Large intestine (tissue), 12 donors: Measurements from ENCODE around the gene PARG. TPM values are rescaled to one million over a fixed set of nuclear protein-coding genes. Genes with fewer than 3 reads are reported as not detected.
"Not testable (repeated sequence)": the region's sequence is repeated elsewhere in the genome, so short reads cannot be mapped to it uniquely, and the experiment has no call there.

Experiments
- DNase-seq, 2 donors: peaks; one replicate each; pipeline versions ENCODE4 v3.0.0 to v3.0.0-alpha.2; 2013
- H3K27ac ChIP-seq: one replicate; pipeline ENCODE4 v1.5.1; 2013; ENCODE audit warnings: low read length
- H3K27me3 ChIP-seq: 2 replicates; pipeline ENCODE4 v1.6.1; 2013; ENCODE audit warnings: low read length; ENCODE audit not compliant: control insufficient read depth, insufficient read depth
- H3K36me3 ChIP-seq: 2 replicates; pipeline ENCODE4 v1.6.1; 2013; ENCODE audit warnings: low read length; ENCODE audit not compliant: control insufficient read depth, insufficient read depth
- H3K4me1 ChIP-seq: one replicate; pipeline ENCODE4 v1.6.1; 2013; ENCODE audit warnings: low read length; ENCODE audit not compliant: control insufficient read depth, insufficient read depth
- H3K4me3 ChIP-seq: one replicate; pipeline ENCODE4 v1.5.1; 2013; ENCODE audit warnings: low read length
- H3K9me3 ChIP-seq: one replicate; pipeline ENCODE4 v1.6.1; 2013; ENCODE audit warnings: mild to moderate bottlenecking, low read depth, low read length, moderate library complexity; ENCODE audit not compliant: control insufficient read depth
- WGBS: methylation state at CpG from one replicate; pipeline ENCODE4 v1.1.5; 2013; ENCODE audit warnings: low lambda C conversion rate; ENCODE audit not compliant: insufficient coverage; 5-methylcytosine and 5-hydroxymethylcytosine counted together
- long read RNA-seq, 11 donors: transcript quantifications; one replicate each; lab custom pipeline, GENCODE V29; 2026
- polyA plus RNA-seq: library from polyadenylated mRNA; unstranded; fragments of 120-200 nt; gene quantifications from one replicate; pipeline ENCODE4 v1.2.1, GENCODE V29; 2013

The PARG gene
- polyA plus RNA-seq: 21.5 TPM
- long read RNA-seq, donor 1: 0 reads
- long read RNA-seq, donor 2: 0 reads
- long read RNA-seq, donor 3: 0 reads
- long read RNA-seq, donor 4: 0 reads
- long read RNA-seq, donor 5: 0 reads
- long read RNA-seq, donor 6: 0 reads
- long read RNA-seq, donor 7: 0 reads
- long read RNA-seq, donor 8: 0 reads
- long read RNA-seq, donor 9: 0 reads
- long read RNA-seq, donor 10, partial matches to known transcripts: 18 of 18 reads
- long read RNA-seq, donor 10, other reads (novel, unspliced or antisense): 0 of 18 reads
- long read RNA-seq, donor 11: 0 reads

- H3K27me3 ChIP-seq, H3K4me1 ChIP-seq, H3K36me3 ChIP-seq, H3K9me3 ChIP-seq: not testable (repeated sequence)
- peak within 1 kb of the TSS; percentile 62 for H3K27ac ChIP-seq
- peak; percentile 69 to 81 for DNase-seq
- WGBS: no CpG with 5 or more reads among the region's 81 CpGs
- H3K4me3 ChIP-seq: peak within 1 kb of the TSS; percentile 79
These were observed at the start of gene PARG, which contains the start of gene TIMM23B for GRCh38 chr10:49941447-49942338. TSS of gene PARG (minus strand) at chr10:49942027. CDS start at chr10:49941725, 302 bp downstream. TSS of gene TIMM23B (plus strand) at chr10:49942053. CDS start at chr10:49942195, 142 bp downstream.

- not testable (repeated sequence) for H3K27ac ChIP-seq, H3K36me3 ChIP-seq, DNase-seq, H3K27me3 ChIP-seq, H3K4me1 ChIP-seq, H3K9me3 ChIP-seq, H3K4me3 ChIP-seq
- WGBS: no CpG with 5 or more reads among the region's 18 CpGs
These were observed 46.5 kb upstream of the PARG start, which contains the start of gene AGAP6 for GRCh38 chr10:49988376-49988775. TSS of gene AGAP6 (plus strand) at chr10:49988406. CDS start at chr10:49988716, 310 bp downstream.

- H3K27me3 ChIP-seq, H3K4me1 ChIP-seq, H3K27ac ChIP-seq, H3K36me3 ChIP-seq, H3K9me3 ChIP-seq, H3K4me3 ChIP-seq: not testable (repeated sequence)
- no CpG with 5 or more reads among the region's 3 CpGs for WGBS
- DNase-seq: peak in 1 of 2 donors; percentile 1
These were observed 45.4 kb upstream of the PARG start for GRCh38 chr10:49987207-49987606.

GRCh38 chr10:49977756-49978155 is 35.9 kb upstream of the PARG start:
- H3K4me3 ChIP-seq, H3K36me3 ChIP-seq, H3K27ac ChIP-seq, H3K9me3 ChIP-seq, DNase-seq, H3K27me3 ChIP-seq, H3K4me1 ChIP-seq: not testable (repeated sequence)
- WGBS: no CpG with 5 or more reads among the region's 3 CpGs

GRCh38 chr10:49972094-49972493 is 30.3 kb upstream of the PARG start:
- not testable (repeated sequence) for DNase-seq, H3K9me3 ChIP-seq, H3K4me1 ChIP-seq, H3K36me3 ChIP-seq, H3K4me3 ChIP-seq, H3K27me3 ChIP-seq, H3K27ac ChIP-seq
- no CpG with 5 or more reads among the region's 3 CpGs for WGBS

- not testable (repeated sequence) for H3K4me3 ChIP-seq, H3K36me3 ChIP-seq, DNase-seq, H3K4me1 ChIP-seq, H3K9me3 ChIP-seq, H3K27ac ChIP-seq, H3K27me3 ChIP-seq
- no CpG with 5 or more reads among the region's 2 CpGs for WGBS
These were observed 29.6 kb upstream of the PARG start for GRCh38 chr10:49971466-49971865.

GRCh38 chr10:49970331-49970857 is 28.6 kb upstream of the PARG start:
- WGBS: no CpG with 5 or more reads among the region's 37 CpGs
- H3K36me3 ChIP-seq, H3K27ac ChIP-seq: not testable (repeated sequence)

GRCh38 chr10:49953122-49953521 is 11.3 kb upstream of the PARG start:
- not testable (repeated sequence) for H3K36me3 ChIP-seq, H3K9me3 ChIP-seq, H3K4me1 ChIP-seq, DNase-seq, H3K27ac ChIP-seq, H3K27me3 ChIP-seq, H3K4me3 ChIP-seq
- WGBS: no CpG with 5 or more reads among the region's 3 CpGs

More at GRCh38 chr10:49970331-49970857, 28.6 kb upstream of the PARG start:
- H3K27me3 ChIP-seq, H3K4me3 ChIP-seq, DNase-seq, H3K4me1 ChIP-seq, H3K9me3 ChIP-seq: not testable (repeated sequence)

GRCh38 chr10:49952006-49952405 is 10.2 kb upstream of the PARG start:
- H3K27ac ChIP-seq, H3K36me3 ChIP-seq, H3K4me3 ChIP-seq, H3K9me3 ChIP-seq, H3K27me3 ChIP-seq, DNase-seq, H3K4me1 ChIP-seq: not testable (repeated sequence)
- no CpG with 5 or more reads among the region's 3 CpGs for WGBS

GRCh38 chr10:49948737-49949136 is 6.9 kb upstream of the PARG start:
- not testable (repeated sequence) for H3K9me3 ChIP-seq, DNase-seq, H3K4me3 ChIP-seq, H3K27me3 ChIP-seq, H3K4me1 ChIP-seq, H3K27ac ChIP-seq, H3K36me3 ChIP-seq
- no CpG with 5 or more reads among the region's 2 CpGs for WGBS
